SW 1271 (cell line): ENCODE measurements around the gene SPDYE1.

Experiments used
- DNase-seq, 2 experiments: peaks; one replicate each; lab custom pipeline; 2025; lab: John Stamatoyannopoulos, UW

The SPDYE1 gene

GRCh38 chr7:44044315-44045225, 46.9 kb downstream of the SPDYE1 start, which contains the start of gene DBNL:
Gene DBNL, plus strand, starts transcription at chr7:44044702. Its CDS starts 36 bp downstream, at chr7:44044738.
- DNase-seq = peak; percentile 78 to 88

- no peak for DNase-seq
These were observed 47.7 kb downstream of the SPDYE1 start for GRCh38 chr7:44045226-44046014.

DNA sequence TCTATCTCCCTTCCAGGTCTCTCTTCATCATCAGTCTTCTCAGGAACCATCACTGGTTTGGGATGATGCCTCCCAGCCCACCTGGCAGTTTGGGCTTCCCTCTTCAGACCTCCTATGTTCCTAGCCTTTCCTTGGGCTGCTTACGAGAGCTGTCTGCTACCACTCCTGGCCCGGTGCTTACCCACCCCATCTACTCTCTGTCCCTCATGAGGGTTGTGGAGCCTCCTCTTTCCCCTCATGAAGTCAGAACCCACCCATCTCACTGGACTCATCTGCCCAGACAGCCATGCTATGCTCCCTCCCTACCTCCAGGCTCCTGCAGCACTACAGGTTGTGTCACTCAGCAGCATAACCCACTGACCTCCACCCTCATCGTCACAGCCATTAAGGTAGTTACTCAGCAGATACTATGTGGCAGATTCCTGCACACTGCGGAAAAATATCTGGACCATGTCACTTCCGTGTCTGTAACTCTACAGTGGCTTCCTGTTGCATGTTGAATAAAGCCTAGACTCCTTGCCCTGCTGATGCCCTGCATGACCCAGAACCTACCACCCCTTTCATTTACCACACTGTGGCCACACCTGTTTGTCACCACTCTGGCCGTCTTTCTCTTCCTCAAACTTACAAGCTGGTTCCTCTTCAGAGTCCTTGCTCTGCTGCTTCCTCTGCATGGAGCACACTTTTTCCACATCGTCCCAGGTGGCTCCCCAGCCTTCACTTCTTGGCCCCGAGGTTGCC, 48.8 kb downstream of the SPDYE1 start:
- DNase-seq = no peak

- no peak for DNase-seq
These were observed 50.5 kb downstream of the SPDYE1 start for GRCh38 chr7:44048031-44048795.

DNA sequence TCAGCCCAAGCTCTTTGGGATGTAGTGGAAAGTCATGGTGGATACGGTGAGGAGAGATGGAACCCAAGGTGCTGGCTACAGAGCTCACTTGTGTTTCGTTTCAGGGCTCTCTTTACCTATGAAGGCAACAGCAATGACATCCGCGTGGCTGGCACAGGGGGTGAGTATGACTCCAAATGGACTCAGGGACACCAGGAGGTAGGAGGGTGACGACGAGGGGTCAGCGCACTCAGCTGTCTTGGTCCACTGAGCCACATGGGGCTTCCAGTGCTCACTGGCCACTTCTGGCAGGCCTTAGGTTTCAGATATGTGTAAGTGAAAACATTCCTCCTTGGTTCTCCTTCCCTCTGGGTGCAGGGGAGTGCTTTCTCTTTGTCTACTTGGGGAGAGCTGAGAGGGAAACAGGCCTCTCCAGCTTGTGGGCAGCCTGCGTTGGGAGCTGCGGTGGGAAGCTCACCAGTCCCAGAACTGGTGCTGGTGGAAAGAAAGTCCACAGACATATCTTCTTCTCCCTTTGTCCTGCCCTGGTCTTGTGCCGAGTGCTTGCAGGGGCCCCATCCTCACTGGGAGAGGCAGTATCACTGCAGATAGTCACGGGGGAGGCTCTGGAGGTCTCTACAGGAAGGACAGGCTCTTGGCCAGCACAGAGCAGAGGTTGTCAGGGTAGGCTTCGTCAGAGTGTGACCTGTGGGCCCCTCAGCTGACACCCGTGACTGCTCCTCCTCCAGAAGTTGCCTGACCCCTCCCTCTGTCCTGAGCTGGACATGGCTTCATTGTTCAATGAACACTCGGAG, 52.6 kb downstream of the SPDYE1 start:
- DNase-seq = no peak

GRCh38 chr7:44050915-44051560, 53.3 kb downstream of the SPDYE1 start:
- DNase-seq = no peak

- DNase-seq = no peak
These were observed 54.0 kb downstream of the SPDYE1 start for GRCh38 chr7:44051611-44052220.

DNA sequence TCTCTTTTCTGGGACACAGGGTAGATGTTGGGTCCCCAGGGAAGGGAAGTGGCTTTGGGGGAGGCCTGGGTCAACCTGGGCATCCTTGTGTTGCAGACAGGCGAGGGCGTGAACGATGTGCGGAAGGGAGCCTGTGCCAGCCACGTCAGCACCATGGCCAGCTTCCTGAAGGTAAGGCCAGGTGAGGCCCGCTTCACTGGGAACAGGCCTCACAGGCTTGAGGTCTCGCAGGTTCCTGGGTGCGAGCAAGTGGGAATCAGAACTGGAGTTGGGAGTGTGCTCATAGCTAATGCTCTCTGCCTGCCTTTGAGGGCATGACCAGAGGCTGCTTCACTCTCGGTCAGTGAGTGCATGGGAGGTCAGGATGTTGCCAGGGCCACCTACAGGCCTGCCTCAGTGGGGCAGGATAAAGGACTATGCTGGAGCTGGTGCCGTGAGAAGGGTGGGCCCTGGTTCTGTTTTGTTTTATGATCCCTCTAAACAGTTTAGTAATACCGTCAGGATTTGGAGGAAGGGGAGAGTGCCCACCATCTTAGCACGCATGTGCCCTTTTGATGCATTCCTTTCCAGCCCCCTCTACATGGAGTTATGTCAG, 55.2 kb downstream of the SPDYE1 start:
- DNase-seq = no peak

DNA sequence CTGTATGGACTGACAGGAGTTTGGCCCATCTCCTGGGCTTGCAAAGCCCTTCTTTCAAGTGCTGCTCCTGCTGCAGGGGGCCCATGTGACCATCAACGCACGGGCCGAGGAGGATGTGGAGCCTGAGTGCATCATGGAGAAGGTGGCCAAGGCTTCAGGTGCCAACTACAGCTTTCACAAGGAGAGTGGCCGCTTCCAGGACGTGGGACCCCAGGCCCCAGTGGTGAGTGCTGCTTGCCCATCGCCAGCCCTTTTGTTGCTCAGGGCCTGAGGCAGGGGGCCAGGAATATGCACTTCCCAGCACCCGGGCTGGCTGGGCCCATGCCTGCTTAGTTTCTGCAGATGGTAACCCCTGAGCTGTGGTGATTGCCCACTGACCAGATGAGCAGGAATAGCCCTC, 59.0 kb downstream of the SPDYE1 start:
- DNase-seq = no peak

DNA sequence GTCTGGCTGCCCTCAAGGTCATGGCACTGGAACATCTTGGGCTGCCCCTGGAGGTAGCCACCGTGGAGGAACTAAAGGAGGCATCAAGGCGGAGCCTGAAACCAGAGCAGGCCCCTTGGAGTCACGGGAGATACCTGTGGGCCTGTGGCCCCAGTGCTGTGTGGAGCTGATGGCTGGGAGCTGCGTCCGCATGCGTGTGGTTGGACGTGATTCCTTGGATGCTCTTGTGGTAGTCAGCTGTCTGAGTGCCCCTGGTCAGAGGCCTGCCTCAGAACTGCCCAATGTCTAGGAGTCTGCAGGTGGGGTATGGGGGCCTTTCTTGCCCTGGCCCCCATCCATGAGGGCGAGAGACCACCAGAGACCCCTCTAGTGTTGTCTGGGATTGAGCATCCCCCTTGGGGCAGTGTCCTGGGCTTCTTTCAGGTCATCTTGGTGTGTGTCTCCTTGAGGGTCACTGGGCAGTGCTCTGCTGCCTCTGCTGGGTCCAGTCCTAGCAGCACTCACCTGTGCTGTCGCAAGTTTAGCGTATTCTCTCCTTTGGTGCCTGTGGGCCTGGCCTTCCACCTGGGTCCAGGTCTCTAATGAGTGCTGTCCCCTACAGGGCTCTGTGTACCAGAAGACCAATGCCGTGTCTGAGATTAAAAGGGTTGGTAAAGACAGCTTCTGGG, 59.6 kb downstream of the SPDYE1 start:
- DNase-seq = no peak

DNA sequence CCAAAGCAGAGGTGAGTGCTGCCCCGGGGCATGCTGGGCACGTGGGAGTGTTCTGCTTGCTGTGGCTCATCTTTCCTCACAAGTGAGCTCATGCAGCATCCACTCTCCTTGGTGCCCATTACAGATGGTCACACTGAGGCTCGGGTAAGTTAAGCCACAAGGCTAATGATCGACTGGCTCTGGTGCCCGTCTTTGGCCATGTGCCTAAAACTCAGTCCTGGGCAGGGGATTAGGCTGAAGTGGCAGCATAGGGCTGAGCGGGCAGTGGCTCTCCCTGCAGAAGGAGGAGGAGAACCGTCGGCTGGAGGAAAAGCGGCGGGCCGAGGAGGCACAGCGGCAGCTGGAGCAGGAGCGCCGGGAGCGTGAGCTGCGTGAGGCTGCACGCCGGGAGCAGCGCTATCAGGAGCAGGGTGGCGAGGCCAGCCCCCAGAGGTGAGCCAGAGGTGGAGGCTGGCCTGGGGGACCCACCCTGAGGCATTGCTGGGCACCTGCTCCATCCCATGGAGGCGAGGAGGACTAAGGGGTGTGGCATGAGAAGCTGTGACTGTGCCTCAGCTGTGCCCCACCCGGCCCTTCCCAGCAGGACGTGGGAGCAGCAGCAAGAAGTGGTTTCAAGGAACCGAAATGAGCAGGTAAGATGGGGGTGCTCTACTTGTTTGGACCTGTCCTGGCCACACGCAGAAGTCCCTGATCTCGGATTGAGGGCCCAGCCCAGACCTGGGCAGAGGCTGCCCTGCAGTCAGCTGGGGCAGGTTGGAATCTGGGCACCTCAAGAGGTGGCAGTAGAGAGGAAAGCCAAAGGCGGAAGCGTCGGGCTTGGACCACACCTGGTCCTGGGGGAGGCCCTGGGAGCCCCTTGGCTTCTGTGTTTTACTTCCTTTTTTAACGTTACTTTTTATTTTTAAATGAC, 60.4 kb downstream of the SPDYE1 start:
- no peak for DNase-seq

DNA sequence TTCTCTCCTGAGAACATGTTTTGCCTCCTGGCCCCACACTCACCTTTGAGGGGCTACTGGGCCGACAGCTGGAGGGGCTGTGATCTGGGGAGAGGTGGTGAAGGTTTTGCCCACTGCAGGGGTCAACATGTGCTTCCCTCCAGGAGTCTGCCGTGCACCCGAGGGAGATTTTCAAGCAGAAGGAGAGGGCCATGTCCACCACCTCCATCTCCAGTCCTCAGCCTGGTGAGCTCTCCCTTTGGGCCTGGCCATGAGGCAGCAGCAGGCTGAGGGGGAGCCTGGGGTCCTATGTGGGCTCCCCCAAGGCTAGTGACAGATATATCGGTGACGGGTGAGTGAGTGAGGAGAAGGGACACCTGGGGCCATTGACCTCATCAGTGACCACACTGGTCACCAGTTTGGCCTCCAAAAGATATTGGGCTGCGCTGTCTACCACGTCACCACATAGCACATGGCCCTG, 61.1 kb downstream of the SPDYE1 start:
- no peak for DNase-seq

DNA sequence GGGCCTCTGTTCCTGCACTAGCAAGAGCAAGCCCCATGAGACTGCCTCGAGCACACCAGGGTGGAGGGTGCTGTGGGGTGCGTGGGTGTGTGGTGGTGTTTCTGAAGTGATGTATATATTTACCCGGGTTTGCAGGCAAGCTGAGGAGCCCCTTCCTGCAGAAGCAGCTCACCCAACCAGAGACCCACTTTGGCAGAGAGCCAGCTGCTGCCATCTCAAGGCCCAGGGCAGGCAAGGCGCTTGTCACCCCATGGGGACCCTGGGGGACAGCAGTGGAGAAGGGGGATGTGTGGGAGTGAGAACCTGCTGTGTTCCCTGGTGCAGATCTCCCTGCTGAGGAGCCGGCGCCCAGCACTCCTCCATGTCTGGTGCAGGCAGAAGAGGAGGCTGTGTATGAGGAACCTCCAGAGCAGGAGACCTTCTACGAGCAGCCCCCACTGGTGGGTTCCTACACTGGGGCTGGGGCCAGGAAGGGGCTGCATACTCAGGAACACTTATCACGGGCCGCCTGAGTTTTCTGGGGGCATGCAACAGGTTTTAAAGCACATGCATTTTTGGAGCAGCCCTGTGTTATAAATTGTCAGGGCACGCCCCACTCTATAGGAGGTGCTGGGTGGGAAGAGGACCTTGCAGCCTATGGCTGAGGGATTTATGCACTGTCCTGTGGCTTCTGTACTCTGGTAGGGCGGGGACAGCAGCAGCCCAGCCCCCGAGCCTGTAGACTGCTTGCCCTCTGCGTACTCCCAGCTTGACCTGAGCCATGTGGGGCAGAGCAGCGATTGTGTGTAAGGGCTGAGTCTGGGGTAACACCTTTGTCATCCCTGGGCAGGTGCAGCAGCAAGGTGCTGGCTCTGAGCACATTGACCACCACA, 61.8 kb downstream of the SPDYE1 start:
- DNase-seq = no peak
